Omental fat pad (tissue), 4 donors: ENCODE measurements around the gene MKLN1. TPM values are rescaled to one million over a fixed set of nuclear protein-coding genes. Genes with fewer than 3 reads are reported as not detected.

Experiments
- ATAC-seq: fragments of 150-250 bp; one replicate; pipeline ENCODE4 v1.9.1; 2016; ENCODE audit warnings: mild to moderate bottlenecking, moderate library complexity; ENCODE audit not compliant: low FRiP score
- DNase-seq: peaks from one replicate; pipeline ENCODE4 v3.0.0-alpha.2; 2019; ENCODE audit warnings: low spot score
- total RNA-seq, 4 donors: library from RNA; depleted of rRNA; stranded (reverse); fragments of >200 nt; gene quantifications; one replicate each; pipeline ENCODE4 v1.1.0, GENCODE V29; 2016
- TF ChIP-seq, protein P1 (sequence below), 3 donors: fragments of 450-650 bp; IDR thresholded peaks; one replicate each; pipeline ENCODE4 v1.5.1; 2016 to 2017; ENCODE audit warnings: antibody characterized with exemption in 3 of 3, mild to moderate bottlenecking in 3 of 3, moderate library complexity in 2 of 3

Gene MKLN1
- total RNA-seq, 4 donors from 2014 or later: 48.9 to 108 (median 49.8) TPM

DNA sequence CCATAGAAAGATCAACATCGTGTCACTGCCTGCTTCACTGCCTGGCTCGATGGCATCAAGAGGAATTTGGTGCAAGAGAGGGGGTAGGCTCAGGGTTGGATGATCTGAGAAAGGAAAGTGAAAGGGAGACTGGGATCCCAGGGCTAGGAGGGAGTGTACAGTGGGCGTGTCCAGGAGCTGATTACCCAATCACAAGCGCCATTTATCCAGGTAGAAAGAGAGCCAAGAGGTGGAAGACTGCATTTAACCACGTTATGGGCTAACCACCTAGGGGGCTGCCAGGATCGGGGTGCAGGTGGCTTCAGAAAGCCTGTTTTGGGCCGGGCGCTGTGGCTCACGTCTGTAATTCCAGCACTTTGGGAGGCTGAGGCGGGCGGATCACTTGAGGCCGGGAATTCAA, 218.4 kb downstream of the MKLN1 start:
- TF ChIP-seq, protein P1, sequence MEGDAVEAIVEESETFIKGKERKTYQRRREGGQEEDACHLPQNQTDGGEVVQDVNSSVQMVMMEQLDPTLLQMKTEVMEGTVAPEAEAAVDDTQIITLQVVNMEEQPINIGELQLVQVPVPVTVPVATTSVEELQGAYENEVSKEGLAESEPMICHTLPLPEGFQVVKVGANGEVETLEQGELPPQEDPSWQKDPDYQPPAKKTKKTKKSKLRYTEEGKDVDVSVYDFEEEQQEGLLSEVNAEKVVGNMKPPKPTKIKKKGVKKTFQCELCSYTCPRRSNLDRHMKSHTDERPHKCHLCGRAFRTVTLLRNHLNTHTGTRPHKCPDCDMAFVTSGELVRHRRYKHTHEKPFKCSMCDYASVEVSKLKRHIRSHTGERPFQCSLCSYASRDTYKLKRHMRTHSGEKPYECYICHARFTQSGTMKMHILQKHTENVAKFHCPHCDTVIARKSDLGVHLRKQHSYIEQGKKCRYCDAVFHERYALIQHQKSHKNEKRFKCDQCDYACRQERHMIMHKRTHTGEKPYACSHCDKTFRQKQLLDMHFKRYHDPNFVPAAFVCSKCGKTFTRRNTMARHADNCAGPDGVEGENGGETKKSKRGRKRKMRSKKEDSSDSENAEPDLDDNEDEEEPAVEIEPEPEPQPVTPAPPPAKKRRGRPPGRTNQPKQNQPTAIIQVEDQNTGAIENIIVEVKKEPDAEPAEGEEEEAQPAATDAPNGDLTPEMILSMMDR (IDR thresholded peaks at IDR 0.05): no peak
- peak; percentile 72 for ATAC-seq
- no peak for DNase-seq

Other genes starting within 250 kb of the MKLN1 start
- gene PODXL, start 228.8 kb downstream of the MKLN1 start, total RNA-seq: 100 to 1,000 TPM in 1 of 4 donors, 10 to 100 TPM in 3; 40.0 to 102 (median 71.6) TPM